Inflammatory macrophage treated with lipopolysaccharide for 1 hour (primary cell): ENCODE data around the gene SLPI.

Experiments used
- DNase-seq, 2 donors: peaks; one replicate each; pipeline ENCODE4 v3.0.0-alpha.2; 2020 to 2022

The SLPI gene

GRCh38 chr20:45211569-45212474 lies 42.5 kb downstream of the SLPI start:
- no peak for DNase-seq

- no peak for DNase-seq
These were observed 44.4 kb downstream of the SLPI start for GRCh38 chr20:45209924-45210323.

DNA sequence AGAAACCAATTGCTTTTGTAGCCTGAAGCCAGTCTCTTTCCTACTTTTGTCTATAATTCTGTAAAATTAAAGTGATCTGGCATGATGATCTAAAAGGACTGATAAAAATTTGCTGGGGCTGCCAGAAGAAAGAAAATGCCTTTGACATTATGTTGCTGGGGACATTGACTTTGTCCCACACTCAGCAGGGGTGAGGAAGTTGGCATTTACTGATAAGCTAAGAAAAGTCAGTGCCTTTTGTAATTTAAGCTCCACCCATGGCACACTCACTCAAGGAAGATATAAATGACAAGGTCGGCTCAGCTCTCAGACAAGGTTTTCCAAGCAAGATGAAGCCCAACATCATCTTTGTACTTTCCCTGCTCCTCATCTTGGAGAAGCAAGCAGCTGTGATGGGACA lies 47.6 kb downstream of the SLPI start, which contains the start of gene SEMG1:
Gene SEMG1, plus strand, starts transcription at position 309 of the 400 bp plus-strand sequence. Its CDS starts 21 bp downstream, at position 330.
- DNase-seq: no peak
